Measurements from ENCODE around the gene GIGYF1.
"Not testable (repeated sequence)": the region's sequence is repeated elsewhere in the genome, so short reads cannot be mapped to it uniquely, and the experiment has no call there.

Gene GIGYF1, protein sequence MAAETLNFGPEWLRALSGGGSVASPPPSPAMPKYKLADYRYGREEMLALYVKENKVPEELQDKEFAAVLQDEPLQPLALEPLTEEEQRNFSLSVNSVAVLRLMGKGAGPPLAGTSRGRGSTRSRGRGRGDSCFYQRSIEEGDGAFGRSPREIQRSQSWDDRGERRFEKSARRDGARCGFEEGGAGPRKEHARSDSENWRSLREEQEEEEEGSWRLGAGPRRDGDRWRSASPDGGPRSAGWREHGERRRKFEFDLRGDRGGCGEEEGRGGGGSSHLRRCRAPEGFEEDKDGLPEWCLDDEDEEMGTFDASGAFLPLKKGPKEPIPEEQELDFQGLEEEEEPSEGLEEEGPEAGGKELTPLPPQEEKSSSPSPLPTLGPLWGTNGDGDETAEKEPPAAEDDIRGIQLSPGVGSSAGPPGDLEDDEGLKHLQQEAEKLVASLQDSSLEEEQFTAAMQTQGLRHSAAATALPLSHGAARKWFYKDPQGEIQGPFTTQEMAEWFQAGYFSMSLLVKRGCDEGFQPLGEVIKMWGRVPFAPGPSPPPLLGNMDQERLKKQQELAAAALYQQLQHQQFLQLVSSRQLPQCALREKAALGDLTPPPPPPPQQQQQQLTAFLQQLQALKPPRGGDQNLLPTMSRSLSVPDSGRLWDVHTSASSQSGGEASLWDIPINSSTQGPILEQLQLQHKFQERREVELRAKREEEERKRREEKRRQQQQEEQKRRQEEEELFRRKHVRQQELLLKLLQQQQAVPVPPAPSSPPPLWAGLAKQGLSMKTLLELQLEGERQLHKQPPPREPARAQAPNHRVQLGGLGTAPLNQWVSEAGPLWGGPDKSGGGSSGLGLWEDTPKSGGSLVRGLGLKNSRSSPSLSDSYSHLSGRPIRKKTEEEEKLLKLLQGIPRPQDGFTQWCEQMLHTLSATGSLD (N-terminal part only)

DNA sequence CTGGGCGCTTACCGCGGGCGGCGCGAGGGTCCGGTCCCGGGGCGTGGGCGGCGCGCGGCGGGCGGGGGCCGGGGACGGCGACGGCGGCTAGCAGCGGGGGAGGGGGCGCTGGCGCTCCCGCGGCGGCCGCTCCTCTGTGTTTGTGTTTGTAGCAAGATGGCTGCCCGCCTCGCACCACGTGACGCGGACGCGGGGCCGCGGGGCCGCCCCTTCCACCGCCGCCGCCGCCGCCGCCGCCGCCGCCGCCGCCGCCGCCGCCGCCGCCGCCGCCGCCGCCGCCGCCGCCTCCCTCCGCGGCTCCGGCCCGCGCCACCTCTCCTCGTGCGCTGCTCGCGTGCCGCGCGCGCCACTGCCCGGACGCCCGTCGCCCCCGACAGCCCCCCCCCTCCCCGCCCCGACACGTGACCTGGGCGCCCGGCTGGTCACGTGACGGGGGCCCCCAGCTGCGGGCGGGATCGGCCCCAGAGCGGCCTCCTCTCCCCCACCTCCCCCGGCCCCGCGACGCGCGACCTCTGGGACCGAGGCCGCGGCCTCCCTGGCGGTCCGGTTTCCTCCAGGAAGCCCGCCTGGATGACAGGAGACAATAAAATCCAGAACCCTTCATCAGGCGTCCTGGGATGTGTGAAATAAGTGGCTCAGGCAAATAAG, at the start of gene GIGYF1:
GIGYF1 (minus strand) TSS at position 153 of the 648 bp plus-strand sequence. CDS start 6,012 bp downstream, outside the sequence.
- DNase-seq (ENCODE audit: low read depth in 2 of 2) = peak in 1 of 2 donors; percentile 60

DNA sequence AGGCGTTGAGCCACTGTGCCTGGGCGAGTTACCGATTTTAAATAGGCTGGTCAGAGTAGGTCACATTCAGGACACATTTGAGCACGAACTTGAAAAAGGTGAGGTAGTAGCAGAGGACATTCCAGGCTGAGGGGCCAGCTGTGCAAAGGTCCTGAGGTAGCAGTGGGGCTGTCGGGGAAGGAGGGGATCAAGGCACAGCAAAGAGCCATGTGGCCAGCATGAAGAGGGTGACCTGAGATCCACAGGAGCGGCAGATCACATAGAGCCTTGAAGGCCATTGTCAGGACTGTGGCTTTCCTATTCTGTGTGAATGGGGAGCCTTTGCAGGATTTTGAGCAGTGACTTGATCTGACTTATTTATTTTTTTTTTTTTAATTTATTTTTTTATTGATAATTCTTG, 45.9 kb upstream of the GIGYF1 start:
- DNase-seq (ENCODE audit: low read depth in 2 of 2) = no peak

DNA sequence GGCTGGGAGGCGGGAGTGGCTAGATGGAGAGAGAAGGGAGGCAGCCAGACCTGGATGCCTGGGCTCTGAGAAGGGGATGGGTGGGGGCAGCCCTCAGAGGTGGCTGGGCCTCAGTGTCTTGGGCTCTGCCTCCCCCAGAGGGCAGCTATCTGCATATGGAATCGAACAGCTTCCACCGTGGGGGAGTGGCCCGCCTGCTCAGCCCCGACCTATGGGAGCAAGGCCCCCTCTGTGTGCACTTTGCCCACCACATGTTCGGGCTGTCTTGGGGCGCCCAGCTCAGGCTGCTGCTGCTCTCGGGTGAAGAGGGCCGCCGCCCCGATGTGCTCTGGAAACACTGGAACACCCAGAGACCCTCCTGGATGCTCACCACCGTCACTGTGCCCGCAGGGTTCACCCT, 42.6 kb upstream of the GIGYF1 start:
- no peak for DNase-seq (ENCODE audit: low read depth in 2 of 2)

DNA sequence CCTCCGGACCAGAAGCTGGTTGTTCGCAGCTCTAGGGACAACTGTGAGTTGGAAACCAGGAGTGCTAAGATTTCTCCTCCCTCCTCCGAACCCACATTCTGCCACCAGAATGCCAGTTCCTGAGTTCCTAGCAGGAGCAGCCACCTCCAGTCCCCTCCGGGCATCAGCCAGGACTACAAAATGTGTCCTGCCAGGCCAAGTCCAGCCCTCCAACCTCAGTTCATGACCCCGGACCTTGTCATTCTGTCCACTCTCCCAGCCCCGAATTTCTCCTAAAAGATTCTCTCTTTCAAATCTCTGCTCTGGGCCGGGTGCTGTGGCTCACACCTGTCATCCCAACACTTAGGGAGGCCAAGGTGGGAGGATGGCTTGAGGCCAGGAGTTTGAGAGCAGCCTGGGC, 41.7 kb upstream of the GIGYF1 start:
- no peak for DNase-seq (ENCODE audit: low read depth in 2 of 2)

DNA sequence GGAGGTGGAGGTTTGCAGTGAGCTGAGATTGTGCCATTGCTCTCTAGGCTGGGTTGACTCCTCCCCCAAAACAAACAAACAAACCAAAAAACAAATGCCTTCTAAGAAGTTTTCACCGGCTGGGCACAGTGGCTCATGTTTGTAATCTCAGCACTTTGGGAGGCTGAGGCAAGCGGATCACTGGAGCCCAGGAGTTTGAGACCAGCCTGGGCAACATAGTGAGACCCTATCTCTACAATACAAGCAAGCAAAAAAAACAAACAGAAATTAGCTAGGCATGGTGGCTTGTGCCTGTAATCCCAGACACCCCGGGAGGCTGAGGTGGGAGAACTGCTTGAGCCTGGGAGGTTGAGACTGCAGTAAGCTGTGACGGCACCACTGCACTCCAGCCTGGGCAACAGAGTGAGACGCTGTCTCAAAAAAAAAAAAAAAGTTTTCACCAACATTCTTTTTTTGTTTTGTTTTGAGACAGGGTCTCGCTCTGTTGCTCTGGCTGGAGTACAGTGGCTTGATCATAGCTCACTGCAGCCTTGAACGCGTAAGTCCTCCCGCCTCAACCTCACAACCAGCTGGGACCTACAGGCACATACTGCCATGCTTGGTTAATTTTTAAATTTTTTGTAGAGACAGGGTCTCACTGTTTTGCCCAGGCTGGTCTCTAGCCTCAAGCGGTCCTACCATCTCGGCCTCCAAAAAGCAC, 38.0 kb upstream of the GIGYF1 start:
- no peak for DNase-seq (ENCODE audit: low read depth in 2 of 2)

DNA sequence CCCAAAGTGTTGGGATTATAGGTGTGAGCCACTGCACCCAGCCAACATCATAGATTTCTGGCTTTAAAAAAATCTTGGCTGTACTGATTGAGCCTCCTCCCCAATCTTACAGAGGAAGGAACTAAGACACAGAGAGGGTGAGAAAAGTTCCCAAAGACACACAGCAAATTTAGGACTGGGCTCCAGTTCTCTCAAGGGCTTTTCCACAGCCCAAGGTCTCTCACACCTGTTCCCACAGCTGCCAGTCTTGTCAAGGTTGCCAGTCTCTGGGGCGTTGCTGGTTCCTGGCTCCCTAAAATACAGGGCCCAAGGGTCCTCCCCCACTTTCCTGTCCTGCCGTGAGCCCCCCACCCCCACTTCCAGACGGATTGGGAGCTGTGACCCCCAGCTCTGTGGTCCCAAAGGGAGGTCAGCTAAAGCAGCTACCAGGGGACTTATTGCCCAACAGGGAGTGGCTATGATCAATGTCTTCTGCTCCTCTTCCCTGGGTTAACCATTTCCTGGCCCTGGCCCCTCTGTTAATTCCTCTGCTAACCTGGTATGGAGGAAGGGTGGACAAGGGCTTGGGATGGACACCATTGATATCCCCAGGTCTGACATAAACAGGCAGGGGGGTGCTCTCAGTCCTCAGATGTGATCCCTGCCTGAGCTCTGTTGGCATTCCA, 36.2 kb upstream of the GIGYF1 start:
- DNase-seq (ENCODE audit: low read depth in 2 of 2) = no peak

DNA sequence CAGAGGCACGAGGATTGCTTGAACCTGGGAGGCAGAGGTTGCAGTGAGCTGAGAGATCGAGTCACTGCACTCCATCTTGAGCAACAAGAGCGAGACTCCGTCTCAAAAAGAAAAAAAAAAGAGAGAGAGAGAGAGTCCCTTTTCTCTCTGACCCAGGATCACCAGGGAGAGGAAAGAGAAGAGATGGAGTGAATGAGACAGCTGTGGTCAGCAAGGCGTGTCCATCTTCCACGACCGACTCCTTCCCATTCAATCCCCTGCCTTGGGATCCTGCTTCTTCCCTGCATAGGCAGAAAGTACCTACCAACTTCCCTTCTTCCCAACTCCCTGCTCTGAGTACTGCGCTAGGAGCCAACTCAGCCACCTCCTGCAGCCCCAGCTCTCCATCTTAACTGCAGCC, 34.1 kb upstream of the GIGYF1 start:
- DNase-seq (ENCODE audit: low read depth in 2 of 2) = no peak

DNA sequence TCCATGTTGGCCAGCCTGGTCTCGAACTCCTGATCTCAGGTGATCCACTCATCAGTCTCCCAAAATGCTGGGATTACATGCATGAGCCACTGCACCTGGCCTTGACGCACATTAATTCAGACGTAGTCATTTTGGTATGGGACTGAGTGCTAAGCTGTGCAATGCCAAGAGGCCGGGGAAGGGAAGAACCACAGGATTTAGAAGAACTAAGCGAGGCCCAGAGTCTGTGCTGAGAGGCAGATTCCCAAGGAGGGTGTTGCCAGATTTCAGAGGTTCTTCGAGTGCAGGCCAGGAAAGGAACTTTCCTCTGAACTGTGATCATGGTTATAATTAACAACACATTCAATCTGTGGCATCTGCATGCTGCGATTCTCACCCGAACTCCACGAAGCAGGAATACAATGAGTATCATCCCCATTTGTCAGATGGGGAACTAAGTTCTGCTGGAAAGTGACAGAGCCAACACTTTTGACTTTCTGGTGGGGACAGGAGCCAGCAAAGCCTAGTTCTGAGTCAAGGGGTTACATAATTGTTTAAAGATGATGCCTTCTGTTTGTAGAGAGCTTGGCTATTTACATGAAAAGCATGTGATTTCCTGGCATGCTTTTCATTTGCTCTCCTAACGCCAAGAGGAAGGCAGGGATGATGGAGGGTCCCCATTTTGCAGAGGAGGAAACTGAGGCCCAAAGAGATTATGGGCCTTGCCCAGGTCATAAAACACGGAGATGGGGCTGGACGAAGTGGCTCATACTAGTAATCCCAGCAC, 33.1 kb upstream of the GIGYF1 start:
- DNase-seq (ENCODE audit: low read depth in 2 of 2) = no peak

DNA sequence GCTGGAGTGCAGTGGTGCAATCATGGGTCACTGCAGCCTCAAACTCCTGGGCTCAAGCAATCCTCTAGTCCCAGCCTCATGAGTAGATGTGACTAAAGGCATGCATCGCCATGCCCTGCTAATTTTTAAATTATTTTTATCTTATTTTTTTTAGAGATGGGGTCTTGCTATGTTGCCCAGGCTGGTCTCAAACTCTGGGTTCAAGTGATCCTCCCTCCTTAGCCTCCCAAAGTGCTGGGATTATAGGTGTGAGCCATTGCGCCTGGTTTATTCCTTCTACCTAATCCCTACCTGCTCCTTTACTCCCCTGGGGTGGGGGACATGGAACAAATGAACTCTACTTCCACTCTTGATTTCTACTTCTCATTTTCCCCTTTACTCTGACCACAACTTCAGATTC, 30.3 kb upstream of the GIGYF1 start:
- not testable (repeated sequence) for DNase-seq (ENCODE audit: low read depth in 2 of 2)

DNA sequence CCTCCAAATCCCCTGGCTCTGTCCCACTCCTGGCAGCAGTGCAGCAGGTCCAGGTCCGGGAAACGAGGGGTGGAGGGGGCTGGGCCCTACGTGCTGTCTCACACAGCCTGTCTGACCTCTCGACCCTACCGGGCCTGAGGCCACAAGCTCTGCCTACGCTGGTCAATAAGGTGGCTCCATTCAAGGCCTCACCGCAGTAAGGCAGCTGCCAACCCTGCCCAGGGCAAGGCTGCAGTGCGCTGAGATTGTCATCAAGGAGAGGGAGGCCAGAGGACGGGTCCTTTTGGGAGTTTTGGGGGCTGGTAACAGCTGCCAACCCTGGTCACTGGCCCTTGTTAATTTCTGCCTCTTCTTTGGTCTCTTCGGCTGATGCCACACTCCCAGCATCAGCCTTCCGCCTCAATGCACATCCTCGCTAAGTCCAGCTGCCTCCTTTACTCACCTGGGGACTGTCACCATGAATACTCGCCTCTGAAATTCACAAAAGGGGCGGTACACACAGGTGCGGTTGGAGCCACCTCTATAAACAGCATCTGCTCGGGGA, 29.8 kb upstream of the GIGYF1 start:
- no peak for DNase-seq (ENCODE audit: low read depth in 2 of 2)

DNA sequence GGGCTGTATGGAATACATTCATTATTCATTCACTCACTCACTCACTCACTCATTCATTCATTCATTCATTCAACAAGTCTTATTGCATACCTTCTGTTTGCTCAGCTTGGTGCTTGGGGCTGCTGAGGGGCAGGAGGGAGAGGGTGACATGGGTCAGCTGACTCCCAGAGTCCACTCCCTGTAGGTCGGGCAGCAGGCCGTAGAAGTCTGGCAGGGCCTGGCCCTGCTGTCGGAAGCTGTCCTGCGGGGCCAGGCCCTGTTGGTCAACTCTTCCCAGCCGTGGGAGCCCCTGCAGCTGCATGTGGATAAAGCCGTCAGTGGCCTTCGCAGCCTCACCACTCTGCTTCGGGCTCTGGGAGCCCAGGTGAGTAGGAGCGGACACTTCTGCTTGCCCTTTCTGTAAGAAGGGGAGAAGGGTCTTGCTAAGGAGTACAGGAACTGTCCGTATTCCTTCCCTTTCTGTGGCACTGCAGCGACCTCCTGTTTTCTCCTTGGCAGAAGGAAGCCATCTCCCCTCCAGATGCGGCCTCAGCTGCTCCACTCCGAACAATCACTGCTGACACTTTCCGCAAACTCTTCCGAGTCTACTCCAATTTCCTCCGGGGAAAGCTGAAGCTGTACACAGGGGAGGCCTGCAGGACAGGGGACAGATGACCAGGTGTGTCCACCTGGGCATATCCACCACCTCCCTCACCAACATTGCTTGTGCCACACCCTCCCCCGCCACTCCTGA, 28.6 kb upstream of the GIGYF1 start:
- DNase-seq (ENCODE audit: low read depth in 2 of 2) = no peak

DNA sequence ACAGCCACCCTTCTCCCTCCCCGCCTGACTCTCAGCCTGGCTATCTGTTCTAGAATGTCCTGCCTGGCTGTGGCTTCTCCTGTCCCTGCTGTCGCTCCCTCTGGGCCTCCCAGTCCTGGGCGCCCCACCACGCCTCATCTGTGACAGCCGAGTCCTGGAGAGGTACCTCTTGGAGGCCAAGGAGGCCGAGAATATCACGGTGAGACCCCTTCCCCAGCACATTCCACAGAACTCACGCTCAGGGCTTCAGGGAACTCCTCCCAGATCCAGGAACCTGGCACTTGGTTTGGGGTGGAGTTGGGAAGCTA, 27.4 kb upstream of the GIGYF1 start:
- no peak for DNase-seq (ENCODE audit: low read depth in 2 of 2)

DNA sequence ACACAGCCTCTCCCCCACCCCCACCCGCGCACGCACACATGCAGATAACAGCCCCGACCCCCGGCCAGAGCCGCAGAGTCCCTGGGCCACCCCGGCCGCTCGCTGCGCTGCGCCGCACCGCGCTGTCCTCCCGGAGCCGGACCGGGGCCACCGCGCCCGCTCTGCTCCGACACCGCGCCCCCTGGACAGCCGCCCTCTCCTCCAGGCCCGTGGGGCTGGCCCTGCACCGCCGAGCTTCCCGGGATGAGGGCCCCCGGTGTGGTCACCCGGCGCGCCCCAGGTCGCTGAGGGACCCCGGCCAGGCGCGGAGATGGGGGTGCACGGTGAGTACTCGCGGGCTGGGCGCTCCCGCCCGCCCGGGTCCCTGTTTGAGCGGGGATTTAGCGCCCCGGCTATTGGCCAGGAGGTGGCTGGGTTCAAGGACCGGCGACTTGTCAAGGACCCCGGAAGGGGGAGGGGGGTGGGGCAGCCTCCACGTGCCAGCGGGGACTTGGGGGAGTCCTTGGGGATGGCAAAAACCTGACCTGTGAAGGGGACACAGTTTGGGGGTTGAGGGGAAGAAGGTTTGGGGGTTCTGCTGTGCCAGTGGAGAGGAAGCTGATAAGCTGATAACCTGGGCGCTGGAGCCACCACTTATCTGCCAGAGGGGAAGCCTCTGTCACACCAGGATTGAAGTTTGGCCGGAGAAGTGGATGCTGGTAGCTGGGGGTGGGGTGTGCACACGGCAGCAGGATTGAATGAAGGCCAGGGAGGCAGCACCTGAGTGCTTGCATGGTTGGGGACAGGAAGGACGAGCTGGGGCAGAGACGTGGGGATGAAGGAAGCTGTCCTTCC, 26.8 kb upstream of the GIGYF1 start:
- no peak for DNase-seq (ENCODE audit: low read depth in 2 of 2)

DNA sequence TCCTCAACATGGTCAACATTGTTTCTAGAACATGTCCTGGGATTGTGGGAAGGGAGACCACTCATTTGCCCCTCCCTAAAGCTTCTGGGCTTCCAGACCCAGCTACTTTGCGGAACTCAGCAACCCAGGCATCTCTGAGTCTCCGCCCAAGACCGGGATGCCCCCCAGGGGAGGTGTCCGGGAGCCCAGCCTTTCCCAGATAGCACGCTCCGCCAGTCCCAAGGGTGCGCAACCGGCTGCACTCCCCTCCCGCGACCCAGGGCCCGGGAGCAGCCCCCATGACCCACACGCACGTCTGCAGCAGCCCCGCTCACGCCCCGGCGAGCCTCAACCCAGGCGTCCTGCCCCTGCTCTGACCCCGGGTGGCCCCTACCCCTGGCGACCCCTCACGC, 26.2 kb upstream of the GIGYF1 start, which contains the start of gene EPO:
EPO (plus strand) TSS at position 190 of the 392 bp plus-strand sequence. CDS start 513 bp downstream, outside the sequence.
- no peak for DNase-seq (ENCODE audit: low read depth in 2 of 2)

DNA sequence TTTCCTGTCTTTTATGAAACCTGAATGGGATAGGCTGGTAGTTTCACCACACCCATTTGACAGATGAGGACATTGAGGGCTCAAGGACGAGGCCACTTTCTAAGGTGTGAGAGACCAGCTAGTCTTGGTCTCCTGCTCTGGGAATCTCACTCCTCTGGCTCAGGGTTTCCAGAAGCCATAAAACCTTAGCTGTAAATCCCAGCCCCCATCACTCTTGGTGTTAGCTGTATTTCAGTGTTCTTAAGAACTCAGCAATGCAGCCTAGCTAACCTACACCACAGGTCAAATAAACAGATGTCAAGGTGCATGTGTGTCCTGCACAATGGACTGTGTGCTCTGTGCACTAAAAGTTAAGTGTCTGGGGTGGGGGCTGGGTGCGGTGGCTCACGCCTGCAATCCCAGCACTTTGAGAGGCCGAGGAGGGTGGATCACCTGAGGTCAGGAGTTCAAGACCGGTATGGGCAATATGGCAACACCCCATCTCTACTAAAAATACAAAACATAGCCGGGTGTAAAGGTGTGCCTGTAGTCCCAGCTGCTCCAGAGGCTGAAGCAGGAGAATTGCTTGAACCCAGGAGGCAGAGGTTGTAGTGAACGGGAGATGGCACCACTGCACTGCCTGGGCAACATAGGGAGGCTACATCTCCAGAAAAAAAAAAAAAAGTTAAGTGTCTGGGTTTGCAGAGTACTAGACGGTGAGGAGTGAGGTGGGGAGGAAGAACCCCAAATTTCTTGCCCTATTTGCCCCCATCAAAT, 25.7 kb upstream of the GIGYF1 start:
- DNase-seq (ENCODE audit: low read depth in 2 of 2) = no peak

DNA sequence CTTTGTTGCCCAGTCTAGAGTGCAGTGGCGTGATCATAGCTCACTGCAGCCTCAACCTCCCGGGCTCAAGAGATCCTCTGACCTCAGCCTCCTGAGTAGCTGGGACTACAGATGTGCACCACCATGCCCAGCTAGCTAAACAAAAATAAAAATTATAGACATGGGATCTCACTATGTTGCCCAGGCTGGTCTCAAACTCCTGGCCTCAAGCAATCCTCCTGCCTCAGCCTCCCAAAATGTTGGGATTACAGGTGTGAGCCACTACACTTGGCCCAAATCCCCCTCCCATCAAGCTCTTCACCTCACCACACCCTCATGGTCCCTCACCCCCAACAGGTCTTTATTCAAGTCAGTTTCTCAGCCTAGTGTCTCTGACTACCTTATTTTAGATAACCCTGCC, 23.0 kb upstream of the GIGYF1 start:
- DNase-seq (ENCODE audit: low read depth in 2 of 2) = not testable (repeated sequence)

DNA sequence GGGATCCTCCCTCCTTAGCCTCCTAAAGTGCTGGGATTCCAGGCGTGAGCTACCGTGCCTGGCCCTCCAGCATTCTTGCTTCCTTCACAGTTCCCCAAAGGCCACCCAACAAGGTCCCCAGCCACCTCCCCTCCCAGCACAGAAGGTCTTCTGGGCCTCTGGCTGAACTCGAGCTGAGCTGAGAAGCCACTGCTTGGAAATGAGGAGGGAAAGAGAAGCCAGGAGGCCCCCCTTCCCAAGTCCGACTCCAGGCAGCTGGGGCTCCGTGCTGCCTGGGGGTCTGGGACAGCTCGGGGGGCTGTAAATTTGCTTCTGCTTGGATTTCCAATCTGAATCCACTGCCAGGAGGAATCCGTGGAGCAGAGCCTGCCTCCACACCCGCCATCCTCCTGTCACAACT, 20.7 kb upstream of the GIGYF1 start:
- no peak for DNase-seq (ENCODE audit: low read depth in 2 of 2)

DNA sequence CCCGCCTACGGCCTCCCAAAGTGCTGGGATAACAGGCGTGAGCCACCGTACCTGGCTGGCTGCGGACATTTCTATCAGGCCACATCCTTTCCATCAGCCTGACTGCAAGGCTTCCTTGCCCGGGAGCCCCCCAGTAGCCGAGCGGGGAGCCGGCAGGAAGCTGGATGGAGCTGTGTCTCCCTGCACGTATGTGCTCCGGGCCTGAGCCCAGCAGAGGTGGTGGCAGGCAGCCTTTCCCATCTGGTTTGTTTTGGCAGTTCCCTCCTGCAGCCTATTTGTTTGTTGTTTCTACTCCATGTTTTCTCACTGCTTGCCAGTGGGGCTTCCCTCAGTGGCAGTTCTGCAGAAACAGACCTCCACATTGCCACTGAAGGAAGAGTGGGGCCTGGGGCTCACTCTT, 17.3 kb upstream of the GIGYF1 start:
- DNase-seq (ENCODE audit: low read depth in 2 of 2) = no peak

Measured in stimulated activated CD8-positive, alpha-beta memory T cell treated with anti-CD3 and anti-CD28 coated beads, Interleukin-2, amount 100 ng/mL, for 48 hours (primary cell).